ENCODE data around the gene OR10C1. TPM values are rescaled to one million over a fixed set of nuclear protein-coding genes. Genes with fewer than 3 reads are reported as not detected.

The OR10C1 gene
- total and polyA plus RNA-seq, 8 donors = not detected

DNA sequence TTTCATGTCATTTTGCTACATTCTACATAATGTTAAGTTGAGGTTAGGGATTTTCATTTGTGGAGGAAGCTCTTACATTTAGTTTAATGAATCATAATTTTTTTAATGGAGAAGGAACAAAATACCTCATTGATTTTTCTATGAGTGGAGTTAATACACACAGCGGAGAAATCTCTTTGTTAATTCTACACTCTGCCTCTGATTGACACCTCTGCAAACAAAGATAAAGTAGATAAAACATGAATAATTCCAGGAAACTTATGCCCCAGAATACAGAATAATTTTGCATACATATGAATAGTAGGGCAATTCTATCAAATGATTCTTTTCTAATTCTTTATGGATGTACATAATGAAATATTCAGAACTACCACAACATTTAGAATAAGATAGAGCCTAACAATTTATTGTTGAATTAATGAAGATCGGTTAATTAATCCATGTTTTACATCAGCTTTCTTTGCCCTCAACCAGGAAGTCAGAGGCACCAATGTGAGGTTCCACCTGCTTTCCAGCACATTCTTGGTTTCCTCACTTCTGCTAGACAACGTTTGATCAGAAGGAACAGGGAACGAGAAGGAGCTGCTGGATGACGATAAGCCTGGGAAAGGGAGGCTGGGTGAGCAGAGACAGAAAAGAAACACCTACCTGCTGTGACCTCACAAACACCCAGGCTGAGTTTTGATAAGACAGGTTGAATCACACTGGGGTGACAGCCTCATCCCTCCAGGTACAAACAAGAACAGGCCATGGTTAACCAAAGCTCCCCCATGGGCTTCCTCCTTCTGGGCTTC is 22.1 kb downstream of the OR10C1 start:
- Histone ChIP-seq H3K27ac (peak overlapping the region in 1 of 4 donors; percentile 23), H3K9me3 (no peaks in the 10 kb centered on the region), H3K36me3 (no peaks in the 10 kb centered on the region), H3K4me1 (peaks cover 0 to 4% (median 4%) of the 10 kb centered on the region in 3 donors), H3K27me3 (no peaks in the 10 kb centered on the region), H3K4me3 (no peak overlapping the region)
- TF ChIP-seq, protein P1, sequence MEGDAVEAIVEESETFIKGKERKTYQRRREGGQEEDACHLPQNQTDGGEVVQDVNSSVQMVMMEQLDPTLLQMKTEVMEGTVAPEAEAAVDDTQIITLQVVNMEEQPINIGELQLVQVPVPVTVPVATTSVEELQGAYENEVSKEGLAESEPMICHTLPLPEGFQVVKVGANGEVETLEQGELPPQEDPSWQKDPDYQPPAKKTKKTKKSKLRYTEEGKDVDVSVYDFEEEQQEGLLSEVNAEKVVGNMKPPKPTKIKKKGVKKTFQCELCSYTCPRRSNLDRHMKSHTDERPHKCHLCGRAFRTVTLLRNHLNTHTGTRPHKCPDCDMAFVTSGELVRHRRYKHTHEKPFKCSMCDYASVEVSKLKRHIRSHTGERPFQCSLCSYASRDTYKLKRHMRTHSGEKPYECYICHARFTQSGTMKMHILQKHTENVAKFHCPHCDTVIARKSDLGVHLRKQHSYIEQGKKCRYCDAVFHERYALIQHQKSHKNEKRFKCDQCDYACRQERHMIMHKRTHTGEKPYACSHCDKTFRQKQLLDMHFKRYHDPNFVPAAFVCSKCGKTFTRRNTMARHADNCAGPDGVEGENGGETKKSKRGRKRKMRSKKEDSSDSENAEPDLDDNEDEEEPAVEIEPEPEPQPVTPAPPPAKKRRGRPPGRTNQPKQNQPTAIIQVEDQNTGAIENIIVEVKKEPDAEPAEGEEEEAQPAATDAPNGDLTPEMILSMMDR (IDR thresholded peaks at IDR 0.05) = no peak
- DNase-seq (no peak), ATAC-seq (peak in 3 of 4 donors; percentile 63 to 86 (median 85)), FAIRE-seq (no peak)
- intact Hi-C loops (cut with DNase I) = no loop called here
- 37 to 39% methylated on average over 5 of the region's 5 CpGs for WGBS, 2 donors

DNA sequence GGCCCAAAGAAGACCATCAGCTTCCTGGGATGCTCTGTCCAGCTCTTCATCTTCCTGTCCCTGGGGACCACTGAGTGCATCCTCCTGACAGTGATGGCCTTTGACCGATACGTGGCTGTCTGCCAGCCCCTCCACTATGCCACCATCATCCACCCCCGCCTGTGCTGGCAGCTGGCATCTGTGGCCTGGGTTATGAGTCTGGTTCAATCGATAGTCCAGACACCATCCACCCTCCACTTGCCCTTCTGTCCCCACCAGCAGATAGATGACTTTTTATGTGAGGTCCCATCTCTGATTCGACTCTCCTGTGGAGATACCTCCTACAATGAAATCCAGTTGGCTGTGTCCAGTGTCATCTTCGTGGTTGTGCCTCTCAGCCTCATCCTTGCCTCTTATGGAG is 22.9 kb downstream of the OR10C1 start:
- intact Hi-C loops (cut with DNase I) = no loop called here
- no peak overlapping the region for H3K27ac ChIP-seq
- no peak for FAIRE-seq
- 84 to 91% methylated on average over 6 of the region's 6 CpGs for WGBS, 2 donors
- no peak overlapping the region for H3K4me3 ChIP-seq
- no peaks in the 10 kb centered on the region for H3K36me3 ChIP-seq
- H3K9me3 ChIP-seq = no peaks in the 10 kb centered on the region
- ATAC-seq = no peak
- peaks cover 0 to 4% (median 4%) of the 10 kb centered on the region in 3 donors for H3K4me1 ChIP-seq
- no peaks in the 10 kb centered on the region for H3K27me3 ChIP-seq
- DNase-seq = no peak
- TF ChIP-seq, protein P1 (IDR thresholded peaks at IDR 0.05) = no peak

DNA sequence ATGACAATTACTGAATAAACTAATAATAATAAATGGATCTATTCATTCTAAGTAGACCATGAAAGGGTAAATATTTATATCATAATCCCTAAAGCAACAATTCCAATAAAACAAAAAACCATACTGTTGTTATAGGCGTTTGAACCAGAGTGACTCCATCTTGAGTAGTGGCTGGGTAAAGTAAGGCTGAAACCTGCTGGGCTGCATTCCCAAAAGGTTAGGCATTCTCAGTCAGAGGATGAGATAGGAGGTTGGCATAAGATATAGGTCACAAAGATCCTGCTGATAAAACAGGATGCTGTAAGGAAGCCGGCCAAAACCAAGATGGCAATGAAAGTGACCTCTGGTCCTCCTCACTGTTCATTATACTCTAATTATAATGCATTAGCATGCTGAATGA is 26.2 kb downstream of the OR10C1 start:
- Histone ChIP-seq H3K36me3 (no peaks in the 10 kb centered on the region), H3K9me3 (no peaks in the 10 kb centered on the region), H3K4me1 (peaks cover 0 to 4% (median 4%) of the 10 kb centered on the region in 3 donors), H3K4me3 (no peak overlapping the region), H3K27ac (no peak overlapping the region), H3K27me3 (no peaks in the 10 kb centered on the region)
- ATAC-seq = no peak
- intact Hi-C loops (cut with DNase I) = no loop called here
- WGBS, 2 donors = 55 to 66% methylated on average over 2 of the region's 2 CpGs
- FAIRE-seq = no peak
- no peak for DNase-seq
- TF ChIP-seq, protein P1 (IDR thresholded peaks at IDR 0.05) = no peak

GRCh38 chr6:29465801-29466200 is 26.7 kb downstream of the OR10C1 start:
- intact Hi-C loops (cut with DNase I) = no loop called here
- 71 to 86% methylated on average over 2 of the region's 2 CpGs for WGBS, 2 donors
- Histone ChIP-seq H3K9me3 (no peaks in the 10 kb centered on the region), H3K36me3 (no peaks in the 10 kb centered on the region), H3K27me3 (no peaks in the 10 kb centered on the region), H3K4me1 (peaks cover 0 to 4% (median 4%) of the 10 kb centered on the region in 3 donors), H3K27ac (no peak overlapping the region), H3K4me3 (no peak overlapping the region)
- no peak for FAIRE-seq
- TF ChIP-seq, protein P1 (IDR thresholded peaks at IDR 0.05) = no peak
- DNase-seq = no peak
- ATAC-seq = no peak

- no peak for FAIRE-seq
- Histone ChIP-seq H3K36me3 (no peaks in the 10 kb centered on the region), H3K4me3 (no peak overlapping the region), H3K4me1 (peaks cover 0 to 4% (median under 1%) of the 10 kb centered on the region in 3 donors), H3K27me3 (no peaks in the 10 kb centered on the region), H3K27ac (no peak overlapping the region), H3K9me3 (no peaks in the 10 kb centered on the region)
- intact Hi-C loops (cut with DNase I) = no loop called here
- DNase-seq = no peak
- 52 to 66% methylated on average over 6 of the region's 6 CpGs for WGBS, 2 donors
- no peak for ATAC-seq
- TF ChIP-seq, protein P1 (IDR thresholded peaks at IDR 0.05) = no peak
Measured at GRCh38 chr6:29466241-29466640, 27.1 kb downstream of the OR10C1 start.
